Measurements from ENCODE around the gene AGPS. TPM values are rescaled to one million over a fixed set of nuclear protein-coding genes. Genes with fewer than 3 reads are reported as not detected.

AGPS gene
- total RNA-seq, 1 experiment from 2014 or later: 60.9 TPM

GRCh38 chr2:177429688-177430325 is 37.2 kb downstream of the AGPS start:
- H3K4me3 Mint-ChIP-seq: no peak overlapping the region
- H2BK15ac ChIP-seq (ENCODE audit: low read depth, low read length): no peak overlapping the region
- TF ChIP-seq, protein P1, sequence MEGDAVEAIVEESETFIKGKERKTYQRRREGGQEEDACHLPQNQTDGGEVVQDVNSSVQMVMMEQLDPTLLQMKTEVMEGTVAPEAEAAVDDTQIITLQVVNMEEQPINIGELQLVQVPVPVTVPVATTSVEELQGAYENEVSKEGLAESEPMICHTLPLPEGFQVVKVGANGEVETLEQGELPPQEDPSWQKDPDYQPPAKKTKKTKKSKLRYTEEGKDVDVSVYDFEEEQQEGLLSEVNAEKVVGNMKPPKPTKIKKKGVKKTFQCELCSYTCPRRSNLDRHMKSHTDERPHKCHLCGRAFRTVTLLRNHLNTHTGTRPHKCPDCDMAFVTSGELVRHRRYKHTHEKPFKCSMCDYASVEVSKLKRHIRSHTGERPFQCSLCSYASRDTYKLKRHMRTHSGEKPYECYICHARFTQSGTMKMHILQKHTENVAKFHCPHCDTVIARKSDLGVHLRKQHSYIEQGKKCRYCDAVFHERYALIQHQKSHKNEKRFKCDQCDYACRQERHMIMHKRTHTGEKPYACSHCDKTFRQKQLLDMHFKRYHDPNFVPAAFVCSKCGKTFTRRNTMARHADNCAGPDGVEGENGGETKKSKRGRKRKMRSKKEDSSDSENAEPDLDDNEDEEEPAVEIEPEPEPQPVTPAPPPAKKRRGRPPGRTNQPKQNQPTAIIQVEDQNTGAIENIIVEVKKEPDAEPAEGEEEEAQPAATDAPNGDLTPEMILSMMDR (conservative IDR thresholded peaks at IDR 0.05): no peak
- H2BK12ac ChIP-seq (ENCODE audit: insufficient read length, low read depth, low read length): no peak overlapping the region
- H3K56ac ChIP-seq (ENCODE audit: insufficient read length, low read depth, low read length): no peak overlapping the region
- DNase-seq: no peak
- peaks cover 2% of the 10 kb centered on the region; the same call in 1 of the 2 replicates for H3K79me2 ChIP-seq (ENCODE audit: insufficient read depth, low read length)
- no peak overlapping the region for H2AFZ ChIP-seq (ENCODE audit: low read length)
- H4K8ac ChIP-seq (replicated peaks; ENCODE audit: insufficient read length, low read depth, low read length): no peak overlapping the region
- no peak overlapping the region for H3T11ph ChIP-seq (ENCODE audit: low read length)
- no peaks in the 10 kb centered on the region for H3K23me2 ChIP-seq (ENCODE audit: insufficient read length, low read depth, low read length, poor library complexity, severe bottlenecking)
- no peak overlapping the region for H2BK20ac ChIP-seq (ENCODE audit: low read depth, low read length, poor library complexity, severe bottlenecking)
- H3K4me2 ChIP-seq (ENCODE audit: insufficient read depth, insufficient read length, low read length): no peak overlapping the region
- no peaks in the 10 kb centered on the region for H3K9me3 ChIP-seq (ENCODE audit: control insufficient read depth, low read depth, low read length)
- no peak overlapping the region for H3K27ac ChIP-seq (ENCODE audit: insufficient read length, low read depth, low read length)
- H3K27me3 Mint-ChIP-seq (ENCODE audit: low read depth): no peaks in the 10 kb centered on the region
- no peak overlapping the region for H2AK5ac ChIP-seq (ENCODE audit: insufficient read length, low read length)
- H3K9ac ChIP-seq (ENCODE audit: extremely low read depth, insufficient read length, low read length): no peak overlapping the region
- H3K4ac ChIP-seq (ENCODE audit: low read depth, low read length): no peak overlapping the region
- H3K27ac Mint-ChIP-seq: peak overlapping the region in 1 of 3 experiments; percentile 49; a peak in 1 of 7 replicates
- peaks cover 45 to 56% of the 10 kb centered on the region in 2 experiments for H3K9me3 Mint-ChIP-seq
- no peaks in the 10 kb centered on the region for H3K4me1 ChIP-seq (ENCODE audit: insufficient read depth, low read length)
- no peak overlapping the region for H4K5ac ChIP-seq (ENCODE audit: insufficient read length, low read depth, low read length)
- H2BK120ac ChIP-seq (ENCODE audit: low read depth, low read length, poor library complexity, severe bottlenecking): no peak overlapping the region
- H3K36me3 Mint-ChIP-seq (ENCODE audit: insufficient read depth in 1 of 3, low read depth in 3 of 3): peaks cover 62 to 74% (median 70%) of the 10 kb centered on the region in 3 experiments
- peaks cover 2 to 5% of the 10 kb centered on the region in 2 experiments; a peak in 1 of 4 replicates for H3K4me1 Mint-ChIP-seq
- H4K91ac ChIP-seq (ENCODE audit: insufficient read length, low read depth, low read length): no peak overlapping the region
- no peaks in the 10 kb centered on the region for H3K27me3 ChIP-seq (ENCODE audit: insufficient read depth, low read length)
- H4K20me1 ChIP-seq (ENCODE audit: control insufficient read depth, insufficient read depth, insufficient read length): no peaks in the 10 kb centered on the region
- no peak overlapping the region for H3K14ac ChIP-seq (ENCODE audit: insufficient read depth, low read length)
- WGBS (ENCODE audit: extremely low coverage, insufficient read length, low lambda C conversion rate): no CpG with 5 or more reads among the region's 2 CpGs
- H3K23ac ChIP-seq (ENCODE audit: insufficient read length, low read depth, low read length): no peak overlapping the region
- H2BK5ac ChIP-seq (ENCODE audit: insufficient read length, low read length): no peak overlapping the region
- peaks cover 4% of the 10 kb centered on the region for H3K79me1 ChIP-seq (ENCODE audit: insufficient read depth, low read depth, low read length, poor library complexity, severe bottlenecking)
- H3K18ac ChIP-seq (ENCODE audit: insufficient read length, low read depth, low read length): no peak overlapping the region
